Measurements from ENCODE around the gene SPPL2A.

Gene SPPL2A

DNA sequence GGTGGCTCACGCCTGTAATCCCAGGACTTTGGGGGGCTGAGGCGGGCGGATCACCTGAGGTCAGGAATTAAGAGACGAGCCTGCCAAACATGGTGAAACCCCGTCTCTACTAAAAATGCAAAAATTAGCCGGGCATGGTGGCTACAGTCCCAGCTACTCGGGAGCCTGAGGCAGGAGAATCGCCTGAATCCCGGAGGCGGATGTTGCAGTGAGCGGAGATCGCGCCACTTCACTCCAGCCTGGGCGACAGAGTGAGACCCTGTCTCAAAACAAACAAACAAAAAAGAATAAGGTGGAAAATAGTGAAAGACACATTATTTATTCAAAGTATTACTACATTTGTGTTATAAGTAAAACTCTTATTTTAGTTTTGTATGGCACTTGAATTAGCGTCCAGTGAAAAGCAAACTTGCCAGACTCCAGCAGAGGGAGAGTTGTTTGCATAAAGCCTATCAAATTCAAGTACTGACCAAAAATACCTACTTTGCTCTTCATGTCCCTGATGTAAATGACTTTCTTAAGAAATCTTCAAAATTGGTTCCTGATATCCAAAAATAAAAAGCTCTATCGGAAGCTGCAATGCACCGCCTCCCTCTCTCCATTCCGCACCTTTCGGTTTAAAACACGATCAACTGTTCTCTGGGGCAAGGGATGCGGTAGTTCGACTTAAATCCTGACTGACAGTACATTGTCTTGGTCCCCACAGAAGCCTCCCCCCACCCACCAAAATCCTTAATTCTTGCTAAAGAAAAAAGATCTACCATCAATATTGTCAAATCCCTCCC lies 80.1 kb downstream of the SPPL2A start:
- Histone ChIP-seq H3K4me3 (ENCODE audit: low read depth, low read length) (peak overlapping the region; percentile 95), H3K27ac (peak overlapping the region; percentile 95), H3K36me3 (replicated peaks) (no peaks in the 10 kb centered on the region), H3K27me3 (replicated peaks) (no peaks in the 10 kb centered on the region)
- TF ChIP-seq, protein P1, sequence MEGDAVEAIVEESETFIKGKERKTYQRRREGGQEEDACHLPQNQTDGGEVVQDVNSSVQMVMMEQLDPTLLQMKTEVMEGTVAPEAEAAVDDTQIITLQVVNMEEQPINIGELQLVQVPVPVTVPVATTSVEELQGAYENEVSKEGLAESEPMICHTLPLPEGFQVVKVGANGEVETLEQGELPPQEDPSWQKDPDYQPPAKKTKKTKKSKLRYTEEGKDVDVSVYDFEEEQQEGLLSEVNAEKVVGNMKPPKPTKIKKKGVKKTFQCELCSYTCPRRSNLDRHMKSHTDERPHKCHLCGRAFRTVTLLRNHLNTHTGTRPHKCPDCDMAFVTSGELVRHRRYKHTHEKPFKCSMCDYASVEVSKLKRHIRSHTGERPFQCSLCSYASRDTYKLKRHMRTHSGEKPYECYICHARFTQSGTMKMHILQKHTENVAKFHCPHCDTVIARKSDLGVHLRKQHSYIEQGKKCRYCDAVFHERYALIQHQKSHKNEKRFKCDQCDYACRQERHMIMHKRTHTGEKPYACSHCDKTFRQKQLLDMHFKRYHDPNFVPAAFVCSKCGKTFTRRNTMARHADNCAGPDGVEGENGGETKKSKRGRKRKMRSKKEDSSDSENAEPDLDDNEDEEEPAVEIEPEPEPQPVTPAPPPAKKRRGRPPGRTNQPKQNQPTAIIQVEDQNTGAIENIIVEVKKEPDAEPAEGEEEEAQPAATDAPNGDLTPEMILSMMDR (IDR thresholded peaks at IDR 0.05; ENCODE audit: low read depth, low read length, missing control alignments), result peak; percentile 34
- DNase-seq, result no peak
- in situ Hi-C loops (cut with HindIII; ENCODE audit: low pct_ligation_motif_present, low sequenced_read_pairs), result no loop called here

DNA sequence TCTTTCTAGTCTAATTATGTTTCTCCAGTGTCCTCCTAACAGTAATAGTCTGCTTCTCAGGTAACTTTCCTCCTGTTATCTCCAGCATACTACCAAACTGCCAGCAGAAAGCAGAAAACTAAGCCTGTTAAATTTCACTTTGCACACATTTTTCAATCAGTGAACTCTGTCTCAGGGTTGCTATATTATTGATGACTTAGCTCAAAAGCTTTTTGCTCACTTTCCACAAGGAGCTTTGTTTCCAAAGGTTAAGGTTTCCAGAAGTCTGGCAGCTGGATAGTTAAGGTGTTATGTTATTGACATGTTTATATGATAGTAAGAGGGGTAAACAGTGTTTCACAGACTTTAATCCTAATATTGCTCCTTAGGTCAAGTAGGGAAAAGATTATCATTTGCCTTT lies 84.0 kb downstream of the SPPL2A start:
- no peak for DNase-seq
- in situ Hi-C loops (cut with HindIII; ENCODE audit: low pct_ligation_motif_present, low sequenced_read_pairs), result no loop called here

DNA sequence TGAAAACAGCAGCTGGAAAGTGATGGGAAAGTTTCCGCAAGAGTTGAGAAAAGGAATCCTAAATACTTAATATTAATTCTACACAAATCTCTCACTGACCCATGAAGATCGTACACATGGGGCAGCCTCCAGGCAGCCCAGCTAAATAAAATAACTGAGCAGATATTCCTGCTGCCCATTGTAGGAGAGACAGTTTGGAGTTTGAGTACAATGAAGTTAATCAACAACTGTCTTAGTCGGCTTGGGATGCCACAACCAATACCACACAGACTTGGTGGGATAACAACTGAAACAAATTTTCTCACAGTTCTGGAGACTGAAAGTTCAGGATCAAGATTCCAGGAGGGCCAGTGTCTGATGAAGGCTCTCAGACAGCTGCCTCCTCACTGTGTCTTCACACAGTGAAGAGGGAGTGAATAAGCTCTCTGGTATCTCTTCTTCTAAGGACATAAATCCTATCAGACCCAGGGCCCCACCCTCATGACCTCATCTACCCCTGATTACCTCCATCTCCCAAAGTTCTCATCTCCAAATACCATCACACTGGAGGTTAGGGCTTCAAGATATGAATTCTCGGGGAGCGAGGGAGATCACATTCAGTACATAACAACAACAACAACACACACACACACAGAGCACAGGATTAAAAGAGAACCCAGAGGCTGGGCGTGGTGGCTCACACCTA lies 88.6 kb downstream of the SPPL2A start:
- TF ChIP-seq, protein P1 (IDR thresholded peaks at IDR 0.05; ENCODE audit: low read depth, low read length, missing control alignments), result no peak
- Histone ChIP-seq H3K27ac (peak overlapping the region; percentile 70), H3K27me3 (replicated peaks) (no peaks in the 10 kb centered on the region), H3K4me3 (ENCODE audit: low read depth, low read length) (no peak overlapping the region), H3K36me3 (replicated peaks) (no peaks in the 10 kb centered on the region)
- in situ Hi-C loops (cut with HindIII; ENCODE audit: low pct_ligation_motif_present, low sequenced_read_pairs), result no loop called here
- peak; percentile 59 for DNase-seq

More for the DNA sequence above, 84.0 kb downstream of the SPPL2A start:
- TF ChIP-seq, protein P1 (IDR thresholded peaks at IDR 0.05; ENCODE audit: low read depth, low read length, missing control alignments), result no peak
- H3K27ac ChIP-seq, result no peak overlapping the region
- H3K27me3 ChIP-seq (replicated peaks), result no peaks in the 10 kb centered on the region
- H3K4me3 ChIP-seq (ENCODE audit: low read depth, low read length), result no peak overlapping the region
- no peaks in the 10 kb centered on the region for H3K36me3 ChIP-seq (replicated peaks)

DNA sequence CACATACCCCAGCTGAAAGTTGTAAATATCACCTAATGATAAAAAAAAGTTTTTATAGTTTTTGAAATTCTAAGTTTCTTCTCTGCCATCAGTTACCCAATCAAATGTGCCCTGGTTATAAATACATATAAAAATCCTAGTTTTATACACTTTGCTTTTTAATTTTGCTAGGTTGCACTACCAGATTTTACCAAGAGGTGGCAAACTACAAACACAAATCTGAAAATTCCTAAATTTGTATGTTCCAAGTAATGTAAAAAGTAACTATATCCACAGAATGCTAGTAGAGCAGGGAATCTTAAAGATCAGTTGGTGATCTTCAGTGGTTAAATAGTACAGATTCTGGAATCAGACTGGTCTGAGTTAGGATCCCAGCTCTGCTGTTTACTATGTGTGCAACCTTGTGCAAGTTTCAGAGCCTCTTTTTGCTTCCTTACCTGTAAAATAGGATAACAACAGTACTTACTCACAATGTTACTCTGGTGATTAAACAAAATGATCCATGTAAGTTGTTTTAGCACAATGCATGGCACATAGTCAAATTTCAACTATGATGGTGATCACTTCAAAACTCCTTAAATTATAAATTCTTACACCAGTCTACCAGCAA lies 89.9 kb downstream of the SPPL2A start:
- TF ChIP-seq, protein P1 (IDR thresholded peaks at IDR 0.05; ENCODE audit: low read depth, low read length, missing control alignments), result peak; percentile 55
- in situ Hi-C loops (cut with HindIII; ENCODE audit: low pct_ligation_motif_present, low sequenced_read_pairs), result no loop called here
- Histone ChIP-seq H3K27me3 (replicated peaks) (no peaks in the 10 kb centered on the region), H3K36me3 (replicated peaks) (no peaks in the 10 kb centered on the region), H3K27ac (no peak overlapping the region), H3K4me3 (ENCODE audit: low read depth, low read length) (no peak overlapping the region)
- DNase-seq, result peak; percentile 16

DNA sequence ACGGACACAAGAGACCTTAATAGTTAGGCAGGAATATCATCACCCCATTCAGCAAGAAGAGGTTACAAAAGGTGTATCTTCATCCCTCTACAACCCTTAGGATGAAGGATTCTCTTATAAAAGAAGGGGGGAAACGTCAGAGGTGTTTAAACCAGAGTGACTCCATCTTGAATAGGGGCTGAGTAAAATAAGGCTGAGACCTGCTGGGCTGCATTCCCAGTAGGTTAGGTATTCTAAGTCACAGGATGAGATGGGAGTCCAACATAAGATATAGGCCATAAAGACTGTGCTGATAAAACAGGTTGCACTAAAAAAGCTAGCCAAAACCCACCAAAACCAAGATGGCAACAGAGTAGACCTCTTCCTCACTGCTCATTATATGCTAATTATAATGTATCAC lies 95.4 kb downstream of the SPPL2A start:
- TF ChIP-seq, protein P1 (IDR thresholded peaks at IDR 0.05; ENCODE audit: low read depth, low read length, missing control alignments), result no peak

More for the DNA sequence above, 95.4 kb downstream of the SPPL2A start:
- Histone ChIP-seq H3K4me3 (ENCODE audit: low read depth, low read length) (no peak overlapping the region), H3K27me3 (replicated peaks) (no peaks in the 10 kb centered on the region), H3K27ac (no peak overlapping the region), H3K36me3 (replicated peaks) (no peaks in the 10 kb centered on the region)
- in situ Hi-C loops (cut with HindIII; ENCODE audit: low pct_ligation_motif_present, low sequenced_read_pairs), result no loop called here
- no peak for DNase-seq
